HEK293 (cell line): ENCODE results near the gene ENDOD1.

ENCODE experiments used
- CTCF ChIA-PET: fragments of 350-600 bp; formaldehyde crosslinking; extraction: SDS; loops from one replicate; lab custom pipeline; 2021; ENCODE audit warnings: antibody characterized with exemption; lab: Yijun Ruan, JAX
- POLR2A ChIA-PET: fragments of 300-600 bp; formaldehyde crosslinking; extraction: SDS; loops from one replicate; lab custom pipeline; 2020; ENCODE audit warnings: antibody characterized with exemption, inconsistent platforms; lab: Yijun Ruan, JAX
- H3K27ac ChIP-seq: fragments of 200-500 bp; sonication (Bioruptor generic); 2 replicates; pipeline ENCODE4 v1.5.1; 2014; ENCODE audit warnings: low read depth, low read length, control low read depth, inconsistent platforms; ENCODE audit errors: extremely low read depth
- H3K36me3 ChIP-seq, 2 experiments: fragments of 200-500 bp in 1 of 2; sonication (Bioruptor generic) in 1 of 2; 1 replicate in 1 of 2; 2 replicates in 1 of 2; pipeline ENCODE4 v1.5.1; 2014 to 2017; ENCODE audit warnings: inconsistent platforms in 2 of 2, low read length in 2 of 2; ENCODE audit not compliant: control insufficient read depth in 2 of 2, insufficient read depth in 1 of 2
- H3K4me1 ChIP-seq: fragments of 200-500 bp; sonication (Bioruptor generic); 2 replicates; pipeline ENCODE4 v1.5.1; 2014; ENCODE audit warnings: mild to moderate bottlenecking, low read length, inconsistent platforms; ENCODE audit not compliant: control insufficient read depth, insufficient read depth
- H3K4me3 ChIP-seq: 2 replicates; pipeline ENCODE4 v1.5.1; 2011; ENCODE audit warnings: low read depth, mild to moderate bottlenecking, control low read depth, low read length, moderate library complexity
- H3K9me3 ChIP-seq: fragments of 200-500 bp; sonication (Bioruptor generic); 2 replicates; pipeline ENCODE4 v1.5.1; 2014; ENCODE audit warnings: low read depth, low read length, inconsistent platforms; ENCODE audit not compliant: control insufficient read depth, insufficient read depth
- EGR2 ChIP-seq: fragments of 450-650 bp; formaldehyde crosslinking; IDR thresholded peaks from 2 replicates; pipeline ENCODE4 v1.5.1; 2016; ENCODE audit warnings: low read depth, missing biosample characterization, missing genetic modification characterization
- HIC1 ChIP-seq: fragments of 450-650 bp; formaldehyde crosslinking; IDR thresholded peaks from 2 replicates; pipeline ENCODE4 v1.5.1; 2016; ENCODE audit warnings: missing biosample characterization, missing genetic modification characterization
- PRDM1 ChIP-seq: fragments of 450-650 bp; formaldehyde crosslinking; IDR thresholded peaks from 2 replicates; pipeline ENCODE4; 2016; ENCODE audit warnings: missing biosample characterization, missing genetic modification characterization
- PRDM2 ChIP-seq: fragments of 450-650 bp; formaldehyde crosslinking; IDR thresholded peaks from 2 replicates; pipeline ENCODE4 v1.5.1; 2016; ENCODE audit warnings: missing biosample characterization, missing genetic modification characterization, borderline replicate concordance
- ZBTB10 ChIP-seq: fragments of 450-650 bp; formaldehyde crosslinking; IDR thresholded peaks from 2 replicates; pipeline ENCODE4 v1.5.1; 2016; ENCODE audit warnings: missing biosample characterization, missing genetic modification characterization
- ZBTB7A ChIP-seq: fragments of 450-650 bp; formaldehyde crosslinking; IDR thresholded peaks from 2 replicates; pipeline ENCODE4 v1.5.1; 2016; ENCODE audit warnings: low read depth, missing biosample characterization, missing genetic modification characterization
- ZFHX2 ChIP-seq: fragments of 450-650 bp; formaldehyde crosslinking; conservative IDR thresholded peaks from 2 replicates; pipeline ENCODE4 v1.5.1; 2016; ENCODE audit warnings: missing biosample characterization, missing genetic modification characterization
- ZFP69B ChIP-seq: fragments of 450-650 bp; formaldehyde crosslinking; IDR thresholded peaks from 2 replicates; pipeline ENCODE4 v1.5.1; 2016; ENCODE audit warnings: missing biosample characterization, missing genetic modification characterization
- ZNF2 ChIP-seq: fragments of 450-650 bp; formaldehyde crosslinking; IDR thresholded peaks from 2 replicates; pipeline ENCODE4 v1.5.1; 2016; ENCODE audit warnings: missing biosample characterization, missing genetic modification characterization
- ZNF335 ChIP-seq: fragments of 450-650 bp; formaldehyde crosslinking; conservative IDR thresholded peaks from 2 replicates; pipeline ENCODE4 v1.5.1; 2016; ENCODE audit warnings: missing biosample characterization, missing genetic modification characterization
- ZNF530 ChIP-seq: fragments of 450-650 bp; formaldehyde crosslinking; IDR thresholded peaks from 2 replicates; pipeline ENCODE4 v1.5.1; 2016; ENCODE audit warnings: low read depth, missing biosample characterization, missing genetic modification characterization
- ZXDB ChIP-seq: fragments of 450-650 bp; formaldehyde crosslinking; IDR thresholded peaks from 2 replicates; pipeline ENCODE4 v1.5.1; 2016; ENCODE audit warnings: missing biosample characterization, missing genetic modification characterization
- TF ChIP-seq, protein P1 (sequence below): fragments of 450-650 bp; formaldehyde crosslinking; IDR thresholded peaks from 2 replicates; pipeline ENCODE4 v1.5.1; 2017; ENCODE audit warnings: missing biosample characterization, missing genetic modification characterization
- TF ChIP-seq, protein P2 (sequence below): fragments of 450-650 bp; formaldehyde crosslinking; IDR thresholded peaks from 2 replicates; pipeline ENCODE4 v1.5.1; 2016; ENCODE audit warnings: missing biosample characterization, missing genetic modification characterization

Gene ENDOD1

GRCh38 chr11:95091663-95092180 is 2.1 kb downstream of the ENDOD1 start:
- H3K9me3 ChIP-seq, result no peaks in the 10 kb centered on the region
- H3K36me3 ChIP-seq, result no peaks in the 10 kb centered on the region
- CTCF ChIA-PET, result interaction anchor here (0.6 to 7.3 kb wide), 6 partner anchors 10 to 563 kb away, joined by 3 to 63 read pairs (median 4); partner anchors contain the start of gene SRSF8
- no peaks in the 10 kb centered on the region for H3K4me1 ChIP-seq
- no peak overlapping the region for H3K4me3 ChIP-seq
- no peak for TF ChIP-seq ZXDB
- POLR2A ChIA-PET, result interaction anchor here (2.2 to 3.7 kb wide), 2 partner anchors 12 to 16 kb away, joined by 14 to 26 read pairs; no protein-coding TSS in a partner anchor
- no peak overlapping the region for H3K27ac ChIP-seq

DNA sequence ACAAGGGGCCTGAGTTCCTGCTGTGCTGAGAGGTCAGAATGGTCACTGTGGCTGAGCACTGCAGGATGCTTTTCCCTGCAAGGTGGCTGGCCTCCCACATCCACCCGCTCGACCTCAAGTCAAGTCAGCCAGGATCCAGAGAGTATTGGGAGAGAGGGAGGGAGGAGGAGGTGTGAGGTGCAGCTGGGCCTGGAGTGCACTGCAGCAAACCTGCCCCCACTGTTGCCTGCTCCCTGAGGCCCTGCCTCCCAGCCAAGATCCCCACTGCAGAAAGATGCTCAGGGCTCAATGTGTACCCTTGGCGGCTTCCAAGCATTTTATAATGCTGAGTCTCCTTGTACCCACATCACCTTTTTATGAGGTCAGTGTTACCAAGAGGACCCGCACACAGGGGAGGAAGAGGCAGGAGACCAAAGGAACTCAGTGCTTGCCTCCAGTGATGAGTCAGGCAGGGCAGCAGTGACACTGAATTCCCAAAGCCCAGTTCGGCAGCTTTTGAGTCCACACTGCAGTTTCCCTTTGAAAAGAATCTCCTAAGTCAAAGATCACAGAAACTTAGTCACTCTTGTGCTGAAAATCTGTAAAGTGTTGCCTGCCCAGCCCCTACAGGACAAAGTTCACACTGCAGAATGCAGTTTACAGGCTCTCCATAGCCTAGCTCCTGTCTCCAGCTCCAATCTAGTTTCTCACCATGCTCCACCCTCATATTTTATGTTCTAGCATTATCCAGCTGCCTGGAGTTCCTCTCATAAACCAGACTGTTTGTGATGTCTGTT is 3.1 kb downstream of the ENDOD1 start:
- Histone ChIP-seq H3K9me3 (no peaks in the 10 kb centered on the region), H3K36me3 (no peaks in the 10 kb centered on the region), H3K27ac (no peak overlapping the region), H3K4me1 (no peaks in the 10 kb centered on the region), H3K4me3 (no peak overlapping the region)
- ChIA-PET CTCF (interaction anchor here (0.6 to 7.3 kb wide), 10 partner anchors 8 to 564 kb away, joined by 3 to 63 read pairs (median 4); partner anchors contain the start of gene SRSF8), POLR2A (interaction anchor here (0.7 to 1.6 kb wide), 2 partner anchors 16 to 26 kb away, joined by 3 to 6 read pairs; partner anchors contain the start of gene SRSF8)
- TF ChIP-seq ZFHX2 (tag by site-specific recombination), result peak; percentile 45; the same call in 1 of the 2 replicates
- 0 out of 2 replicates have a peak, but pooled peaks have one; percentile 24 for TF ChIP-seq ZNF335
- TF ChIP-seq, protein P1, sequence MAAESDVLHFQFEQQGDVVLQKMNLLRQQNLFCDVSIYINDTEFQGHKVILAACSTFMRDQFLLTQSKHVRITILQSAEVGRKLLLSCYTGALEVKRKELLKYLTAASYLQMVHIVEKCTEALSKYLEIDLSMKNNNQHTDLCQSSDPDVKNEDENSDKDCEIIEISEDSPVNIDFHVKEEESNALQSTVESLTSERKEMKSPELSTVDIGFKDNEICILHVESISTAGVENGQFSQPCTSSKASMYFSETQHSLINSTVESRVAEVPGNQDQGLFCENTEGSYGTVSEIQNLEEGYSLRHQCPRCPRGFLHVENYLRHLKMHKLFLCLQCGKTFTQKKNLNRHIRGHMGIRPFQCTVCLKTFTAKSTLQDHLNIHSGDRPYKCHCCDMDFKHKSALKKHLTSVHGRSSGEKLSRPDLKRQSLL (tag by site-specific recombination), result peak; percentile 55; the same call in 1 of the 2 replicates
- TF ChIP-seq, protein P2, sequence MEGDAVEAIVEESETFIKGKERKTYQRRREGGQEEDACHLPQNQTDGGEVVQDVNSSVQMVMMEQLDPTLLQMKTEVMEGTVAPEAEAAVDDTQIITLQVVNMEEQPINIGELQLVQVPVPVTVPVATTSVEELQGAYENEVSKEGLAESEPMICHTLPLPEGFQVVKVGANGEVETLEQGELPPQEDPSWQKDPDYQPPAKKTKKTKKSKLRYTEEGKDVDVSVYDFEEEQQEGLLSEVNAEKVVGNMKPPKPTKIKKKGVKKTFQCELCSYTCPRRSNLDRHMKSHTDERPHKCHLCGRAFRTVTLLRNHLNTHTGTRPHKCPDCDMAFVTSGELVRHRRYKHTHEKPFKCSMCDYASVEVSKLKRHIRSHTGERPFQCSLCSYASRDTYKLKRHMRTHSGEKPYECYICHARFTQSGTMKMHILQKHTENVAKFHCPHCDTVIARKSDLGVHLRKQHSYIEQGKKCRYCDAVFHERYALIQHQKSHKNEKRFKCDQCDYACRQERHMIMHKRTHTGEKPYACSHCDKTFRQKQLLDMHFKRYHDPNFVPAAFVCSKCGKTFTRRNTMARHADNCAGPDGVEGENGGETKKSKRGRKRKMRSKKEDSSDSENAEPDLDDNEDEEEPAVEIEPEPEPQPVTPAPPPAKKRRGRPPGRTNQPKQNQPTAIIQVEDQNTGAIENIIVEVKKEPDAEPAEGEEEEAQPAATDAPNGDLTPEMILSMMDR (tag by site-specific recombination), result 0 out of 2 replicates have a peak, but pooled peaks have one; percentile 16
- TF ChIP-seq EGR2, result peak; percentile 46; the same call in 1 of the 2 replicates
- TF ChIP-seq ZBTB10 (tag by site-specific recombination), result no peak

DNA sequence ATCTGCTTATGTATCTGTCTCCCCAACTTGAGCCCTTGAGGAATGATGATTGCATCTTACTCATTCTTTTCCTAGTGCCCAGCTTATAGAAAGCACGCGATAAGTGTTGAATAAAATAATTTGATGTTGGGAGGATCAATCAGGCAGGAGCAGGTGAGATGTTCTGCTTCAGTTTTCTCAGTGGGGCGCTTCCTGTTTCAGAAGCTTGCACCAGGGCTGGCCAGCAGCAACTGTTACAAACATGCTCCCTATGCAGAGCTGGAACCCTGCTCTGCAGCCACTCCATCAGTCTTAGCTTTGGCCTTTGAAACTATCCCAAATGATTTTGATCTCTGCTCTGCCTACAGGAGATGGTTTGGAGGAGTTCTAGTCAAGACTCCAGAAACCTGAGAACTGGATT is 3.9 kb downstream of the ENDOD1 start:
- CTCF ChIA-PET, result interaction anchor here (0.6 to 7.3 kb wide), 6 partner anchors 10 to 478 kb away, joined by 3 to 63 read pairs (median 7); partner anchors contain the start of gene SRSF8
- Histone ChIP-seq H3K4me1 (no peaks in the 10 kb centered on the region), H3K9me3 (no peaks in the 10 kb centered on the region), H3K27ac (no peak overlapping the region), H3K4me3 (no peak overlapping the region), H3K36me3 (no peaks in the 10 kb centered on the region)
- POLR2A ChIA-PET, result interaction anchor here (1.6 kb wide), 1 partner anchor 26 kb away, joined by 6 read pairs; the partner anchor contains the start of gene SRSF8
- TF ChIP-seq HIC1 (tag by site-specific recombination), result no peak
- no peak for TF ChIP-seq PRDM1
- no peak for TF ChIP-seq ZNF530 (tag by site-specific recombination)
- no peak for TF ChIP-seq PRDM2
- no peak for TF ChIP-seq ZBTB7A (tag by site-specific recombination)
- no peak for TF ChIP-seq ZNF2 (tag by site-specific recombination)
- TF ChIP-seq ZFP69B (tag by site-specific recombination), result no peak
